Umbilical cord (tissue), 2 donors: ENCODE measurements around the gene PHF13. TPM values are rescaled to one million over a fixed set of nuclear protein-coding genes. Genes with fewer than 3 reads are reported as not detected.
"Not testable (repeated sequence)": the region's sequence is repeated elsewhere in the genome, so short reads cannot be mapped to it uniquely, and the experiment has no call there.

Source experiments
- DNase-seq: peaks from one replicate; pipeline ENCODE4 v3.0.0-alpha.2; 2015; ENCODE audit warnings: low spot score
- total RNA-seq: library from RNA; depleted of rRNA; stranded (reverse); fragments of >200 nt; gene quantifications from one replicate; pipeline ENCODE4 v1.2.3, GENCODE V29; 2014; ENCODE audit warnings: low replicate concordance; ENCODE audit not compliant: insufficient read depth

Gene PHF13
- total RNA-seq, 1 donor from 2014 or later: 20.9 TPM

- DNase-seq: peak; percentile 74
Measured at GRCh38 chr1:6660415-6661049, 47.0 kb downstream of the PHF13 start.

GRCh38 chr1:6662468-6662867, 48.9 kb downstream of the PHF13 start:
- not testable (repeated sequence) for DNase-seq

- DNase-seq: no peak
Measured at GRCh38 chr1:6666696-6667095, 53.2 kb downstream of the PHF13 start.

- peak; percentile 76 for DNase-seq
Measured at GRCh38 chr1:6667139-6667538, 53.6 kb downstream of the PHF13 start.

- DNase-seq: no peak
Measured at GRCh38 chr1:6668503-6668902, 55.0 kb downstream of the PHF13 start.

- peak; percentile 99 for DNase-seq
Measured at GRCh38 chr1:6672558-6672957, 59.0 kb downstream of the PHF13 start.

Other genes starting within 250 kb of the PHF13 start
- gene ACOT7, start 220.0 kb upstream of the PHF13 start, total RNA-seq: 7.5 TPM
- 0.24 TPM for gene HES2, start 193.8 kb upstream of the PHF13 start, total RNA-seq
- gene ESPN, start 189.0 kb upstream of the PHF13 start, total RNA-seq: 0.24 TPM
- gene TNFRSF25, start 147.6 kb upstream of the PHF13 start, total RNA-seq: 21.4 TPM
- gene PLEKHG5, start 122.1 kb upstream of the PHF13 start, total RNA-seq: 17.1 TPM
- 43.1 TPM for gene NOL9, start 59.2 kb upstream of the PHF13 start, total RNA-seq
- gene TAS1R1, start 58.4 kb upstream of the PHF13 start, total RNA-seq: not detected
- gene ZBTB48, start 33.7 kb upstream of the PHF13 start, total RNA-seq: 24.1 TPM
- gene KLHL21, start 10.9 kb upstream of the PHF13 start, total RNA-seq: 32.3 TPM
- 17.1 TPM for gene THAP3, start 11.1 kb downstream of the PHF13 start, total RNA-seq
- 14.4 TPM for gene DNAJC11, start 88.1 kb downstream of the PHF13 start, total RNA-seq
- 29.6 TPM for gene CAMTA1, start 171.7 kb downstream of the PHF13 start, total RNA-seq